GM10266 (cell line): ENCODE measurements around the gene SUMF1.

ENCODE experiments used
- DNase-seq: peaks from one replicate; pipeline ENCODE4 v3.0.0; 2012; ENCODE audit errors: extremely low spot score
- TF ChIP-seq, protein P1 (sequence below): IDR thresholded peaks from 2 replicates; pipeline ENCODE4 v1.5.1; 2012; ENCODE audit warnings: mild to moderate bottlenecking, low read depth; ENCODE audit not compliant: control insufficient read depth, insufficient read depth; ENCODE audit errors: missing control alignments

SUMF1 gene

DNA sequence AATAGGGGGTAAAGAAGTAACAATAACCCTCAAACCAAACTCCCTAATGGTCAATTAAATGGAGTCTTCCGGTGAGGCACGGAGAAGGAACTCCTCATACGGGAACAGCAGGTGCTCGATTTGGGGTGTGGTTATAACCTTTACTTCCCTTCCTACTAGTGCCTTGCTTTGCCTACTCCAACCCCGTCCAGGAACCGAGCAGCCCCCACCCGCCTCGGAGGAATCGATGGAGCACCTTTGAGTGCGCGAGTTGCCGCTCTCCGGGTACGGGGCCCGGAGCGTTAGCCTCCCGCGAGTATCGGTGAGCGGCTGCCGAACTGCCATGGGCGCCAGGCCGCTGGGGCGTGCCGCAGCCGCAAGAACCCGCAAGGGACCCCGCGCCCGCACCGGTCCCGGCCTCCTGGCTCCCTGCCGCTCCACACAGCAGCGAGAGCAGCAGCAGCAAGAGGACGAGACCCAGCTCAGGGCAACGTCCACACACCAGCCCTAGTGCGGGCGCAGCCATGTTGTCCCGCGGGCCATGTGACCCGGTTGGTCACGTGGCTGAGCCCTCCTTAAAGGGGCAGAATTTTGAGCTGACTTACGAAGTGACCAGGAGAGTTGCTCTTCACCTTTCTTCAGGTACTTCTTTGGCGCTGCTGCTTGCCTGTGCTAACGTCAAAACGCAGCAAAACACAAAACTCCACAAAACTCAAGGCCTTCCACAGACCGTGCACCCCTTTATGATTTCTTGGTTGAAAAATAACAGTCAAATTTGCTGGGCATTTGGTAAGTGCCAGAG, at the start of gene SUMF1:
Gene SUMF1, minus strand, starts transcription at position 529 of the 781 bp plus-strand sequence. Its CDS starts 24 bp downstream, at position 505.
- TF ChIP-seq, protein P1, sequence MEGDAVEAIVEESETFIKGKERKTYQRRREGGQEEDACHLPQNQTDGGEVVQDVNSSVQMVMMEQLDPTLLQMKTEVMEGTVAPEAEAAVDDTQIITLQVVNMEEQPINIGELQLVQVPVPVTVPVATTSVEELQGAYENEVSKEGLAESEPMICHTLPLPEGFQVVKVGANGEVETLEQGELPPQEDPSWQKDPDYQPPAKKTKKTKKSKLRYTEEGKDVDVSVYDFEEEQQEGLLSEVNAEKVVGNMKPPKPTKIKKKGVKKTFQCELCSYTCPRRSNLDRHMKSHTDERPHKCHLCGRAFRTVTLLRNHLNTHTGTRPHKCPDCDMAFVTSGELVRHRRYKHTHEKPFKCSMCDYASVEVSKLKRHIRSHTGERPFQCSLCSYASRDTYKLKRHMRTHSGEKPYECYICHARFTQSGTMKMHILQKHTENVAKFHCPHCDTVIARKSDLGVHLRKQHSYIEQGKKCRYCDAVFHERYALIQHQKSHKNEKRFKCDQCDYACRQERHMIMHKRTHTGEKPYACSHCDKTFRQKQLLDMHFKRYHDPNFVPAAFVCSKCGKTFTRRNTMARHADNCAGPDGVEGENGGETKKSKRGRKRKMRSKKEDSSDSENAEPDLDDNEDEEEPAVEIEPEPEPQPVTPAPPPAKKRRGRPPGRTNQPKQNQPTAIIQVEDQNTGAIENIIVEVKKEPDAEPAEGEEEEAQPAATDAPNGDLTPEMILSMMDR = no peak

DNA sequence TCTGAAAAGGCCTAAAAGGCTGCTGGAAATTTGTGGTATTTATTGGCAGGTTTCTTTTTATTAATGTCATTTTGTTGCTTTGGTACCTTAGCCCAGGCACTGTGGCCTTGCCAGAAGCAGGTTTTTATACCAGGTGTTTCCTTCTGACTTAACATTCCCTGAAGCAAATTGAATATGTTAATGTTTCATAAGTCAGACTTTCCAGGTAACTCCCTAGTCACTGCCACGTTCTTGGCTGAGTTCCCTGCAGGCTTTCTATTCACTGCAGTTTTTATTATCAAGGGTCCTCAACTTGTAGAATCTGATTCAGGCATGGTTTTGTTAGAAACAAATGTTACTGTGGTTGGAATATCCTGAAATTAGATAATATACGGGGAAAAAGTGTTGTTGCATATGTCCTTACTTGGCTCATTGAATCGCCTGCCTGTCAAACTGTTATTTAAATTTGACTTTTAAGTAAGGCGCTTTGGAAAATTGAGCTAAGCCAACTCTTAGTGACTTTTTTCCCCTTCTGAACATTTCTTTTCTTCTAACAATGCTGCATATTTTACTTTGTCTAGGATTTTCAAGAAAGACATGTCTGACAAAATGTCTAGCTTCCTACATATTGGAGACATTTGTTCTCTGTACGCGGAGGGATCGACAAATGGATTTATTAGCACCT, 49.0 kb upstream of the SUMF1 start:
- no peak for DNase-seq
- TF ChIP-seq, protein P1 = no peak

More for the DNA sequence above, at the start of gene SUMF1:
- DNase-seq = peak; percentile 89

DNA sequence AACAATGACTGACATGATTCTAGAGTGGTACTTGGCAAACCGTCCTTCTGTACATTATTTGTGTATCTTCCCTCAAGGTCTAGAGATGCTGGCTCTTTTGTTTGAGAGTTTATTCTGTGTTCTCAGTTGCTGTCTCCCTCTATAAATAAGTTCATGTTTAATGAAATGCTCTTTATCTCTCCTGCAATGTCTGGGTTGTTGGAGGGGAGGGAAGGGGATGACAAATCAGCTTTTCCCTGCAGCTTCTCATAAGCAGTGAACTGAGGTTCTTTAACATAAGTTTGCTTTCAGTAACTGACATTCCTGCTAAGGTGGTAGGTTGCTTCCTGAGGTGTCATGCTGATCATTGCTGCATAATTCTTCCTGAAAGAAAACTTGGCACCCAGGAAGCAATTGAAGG, 47.8 kb upstream of the SUMF1 start:
- DNase-seq = no peak
- TF ChIP-seq, protein P1 = no peak

DNA sequence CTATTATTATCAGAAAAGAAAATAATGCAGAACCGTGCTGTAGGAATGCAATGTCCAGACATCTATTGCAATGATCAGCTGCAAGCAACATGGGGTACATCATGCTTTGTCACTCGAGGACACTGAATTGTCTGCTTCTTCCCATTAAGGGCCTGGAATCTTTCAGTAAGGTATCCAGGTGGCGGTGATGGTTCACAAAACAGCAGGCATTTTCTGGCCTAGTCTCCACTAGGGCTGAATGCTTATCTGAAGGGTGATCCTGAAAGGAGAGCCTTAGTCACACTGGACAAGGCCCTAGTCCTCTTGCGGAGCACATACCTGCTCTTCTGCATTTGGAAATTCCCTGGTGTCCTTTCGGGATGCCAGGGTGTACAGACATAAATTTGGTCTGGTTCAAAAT, 47.3 kb upstream of the SUMF1 start:
- TF ChIP-seq, protein P1 = no peak

DNA sequence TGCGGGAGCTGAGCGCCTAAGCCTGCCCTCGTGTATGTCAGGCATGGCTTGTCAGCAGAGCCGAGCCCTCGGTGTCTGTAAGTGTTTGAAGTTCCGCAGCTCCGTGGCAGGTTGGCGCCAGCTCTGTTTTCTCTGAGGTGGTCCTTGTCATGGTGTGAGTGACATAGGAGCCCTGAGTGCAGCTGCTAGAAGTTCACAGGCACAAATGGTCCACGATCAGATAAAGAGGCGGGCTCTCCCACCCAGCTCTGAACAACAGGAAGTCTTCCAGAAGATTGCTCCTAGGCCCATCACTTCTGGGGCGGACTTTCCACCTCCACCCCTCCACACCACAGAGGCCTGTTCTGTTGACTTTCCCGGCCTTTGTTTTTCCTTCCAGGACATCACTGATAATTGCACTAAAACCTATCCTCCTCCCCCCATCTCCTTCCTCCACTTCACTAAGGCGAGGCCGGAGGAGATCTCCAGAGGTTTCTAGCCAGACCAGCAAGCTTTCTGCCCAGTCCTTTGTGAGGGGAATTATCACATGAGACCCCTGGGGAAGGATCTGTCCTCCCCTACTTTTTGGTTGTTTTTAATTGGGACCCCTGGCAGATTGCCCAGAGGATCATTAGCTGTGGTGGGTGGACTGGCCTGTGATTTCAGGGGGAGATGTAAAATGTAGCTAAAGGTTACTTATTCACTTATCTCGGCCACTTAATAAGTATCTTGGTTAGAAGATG, 46.0 kb upstream of the SUMF1 start:
- TF ChIP-seq, protein P1 = no peak
- no peak for DNase-seq

More for the DNA sequence above, 47.3 kb upstream of the SUMF1 start:
- DNase-seq = no peak

DNA sequence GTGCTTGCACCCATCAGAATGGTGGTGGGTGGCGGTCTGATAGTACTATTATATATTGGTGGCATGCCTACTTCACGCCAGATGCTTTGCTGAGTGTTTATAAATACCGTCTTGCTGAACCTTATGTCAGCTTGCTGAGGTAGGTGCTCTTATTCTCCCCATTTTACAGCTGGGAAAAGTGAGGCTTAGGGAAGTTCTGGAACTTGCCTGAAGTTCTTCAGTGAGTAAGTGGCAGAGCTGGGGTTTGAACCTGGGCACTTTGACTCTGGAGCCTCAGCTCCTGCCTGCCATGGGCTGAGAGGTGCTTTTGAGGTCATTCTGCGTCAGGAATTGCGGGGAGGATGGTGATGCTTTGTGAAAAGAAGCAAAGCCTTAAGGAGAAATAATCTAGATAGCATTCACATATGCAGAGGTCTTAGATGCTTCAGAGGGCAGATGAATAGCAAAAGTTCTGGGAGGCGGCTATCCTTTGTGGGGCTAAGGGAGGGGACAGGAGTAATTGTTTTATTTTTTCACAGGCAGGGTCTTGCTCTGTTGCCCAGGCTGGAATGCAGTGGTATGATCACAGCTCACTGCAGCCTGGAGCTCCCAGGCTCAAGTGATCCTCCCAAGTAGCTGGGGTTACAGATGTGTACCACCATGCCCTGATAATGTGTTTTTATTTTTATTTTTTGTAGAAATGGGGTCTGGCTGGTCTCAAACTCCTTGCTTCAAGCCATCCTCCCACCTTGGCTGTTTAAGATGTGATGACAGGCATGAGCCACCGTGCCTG, 44.6 kb upstream of the SUMF1 start:
- DNase-seq = no peak

More for the DNA sequence above, 44.6 kb upstream of the SUMF1 start:
- TF ChIP-seq, protein P1 = no peak
